ENCODE data around the gene TMEM51.

The TMEM51 gene

GRCh38 chr1:15207829-15208429 lies 54.4 kb downstream of the TMEM51 start:
- no peak overlapping the region for H3K4me3 ChIP-seq (ENCODE audit: low read depth, low read length)
- TF ChIP-seq CTCF (IDR thresholded peaks at IDR 0.05; ENCODE audit: borderline replicate concordance, insufficient read depth, low read depth, low read length) = no peak

- no peak overlapping the region for H3K4me3 ChIP-seq (ENCODE audit: low read depth, low read length)
- TF ChIP-seq CTCF (IDR thresholded peaks at IDR 0.05; ENCODE audit: borderline replicate concordance, insufficient read depth, low read depth, low read length) = no peak
These were observed 57.3 kb downstream of the TMEM51 start for GRCh38 chr1:15210651-15211375.

- no peak overlapping the region for H3K4me3 ChIP-seq (ENCODE audit: low read depth, low read length)
- TF ChIP-seq CTCF (IDR thresholded peaks at IDR 0.05; ENCODE audit: borderline replicate concordance, insufficient read depth, low read depth, low read length) = no peak
These were observed 57.9 kb downstream of the TMEM51 start for GRCh38 chr1:15211424-15211823.

GRCh38 chr1:15212216-15212953 lies 58.8 kb downstream of the TMEM51 start:
- H3K4me3 ChIP-seq (ENCODE audit: low read depth, low read length) = no peak overlapping the region
- no peak for TF ChIP-seq CTCF (IDR thresholded peaks at IDR 0.05; ENCODE audit: borderline replicate concordance, insufficient read depth, low read depth, low read length)

GRCh38 chr1:15212954-15213291 lies 59.4 kb downstream of the TMEM51 start:
- H3K4me3 ChIP-seq (ENCODE audit: low read depth, low read length) = no peak overlapping the region

GRCh38 chr1:15213341-15213821 lies 59.8 kb downstream of the TMEM51 start:
- H3K4me3 ChIP-seq (ENCODE audit: low read depth, low read length) = no peak overlapping the region
- no peak for TF ChIP-seq CTCF (IDR thresholded peaks at IDR 0.05; ENCODE audit: borderline replicate concordance, insufficient read depth, low read depth, low read length)

More at GRCh38 chr1:15212954-15213291, 59.4 kb downstream of the TMEM51 start:
- no peak for TF ChIP-seq CTCF (IDR thresholded peaks at IDR 0.05; ENCODE audit: borderline replicate concordance, insufficient read depth, low read depth, low read length)

Data from GM12875 (cell line).